Measurements from ENCODE around the gene RCOR2. TPM values are rescaled to one million over a fixed set of nuclear protein-coding genes. Genes with fewer than 3 reads are reported as not detected.

Gene RCOR2
- under 1 TPM; 0.30 to 0.46 TPM for total RNA-seq

DNA sequence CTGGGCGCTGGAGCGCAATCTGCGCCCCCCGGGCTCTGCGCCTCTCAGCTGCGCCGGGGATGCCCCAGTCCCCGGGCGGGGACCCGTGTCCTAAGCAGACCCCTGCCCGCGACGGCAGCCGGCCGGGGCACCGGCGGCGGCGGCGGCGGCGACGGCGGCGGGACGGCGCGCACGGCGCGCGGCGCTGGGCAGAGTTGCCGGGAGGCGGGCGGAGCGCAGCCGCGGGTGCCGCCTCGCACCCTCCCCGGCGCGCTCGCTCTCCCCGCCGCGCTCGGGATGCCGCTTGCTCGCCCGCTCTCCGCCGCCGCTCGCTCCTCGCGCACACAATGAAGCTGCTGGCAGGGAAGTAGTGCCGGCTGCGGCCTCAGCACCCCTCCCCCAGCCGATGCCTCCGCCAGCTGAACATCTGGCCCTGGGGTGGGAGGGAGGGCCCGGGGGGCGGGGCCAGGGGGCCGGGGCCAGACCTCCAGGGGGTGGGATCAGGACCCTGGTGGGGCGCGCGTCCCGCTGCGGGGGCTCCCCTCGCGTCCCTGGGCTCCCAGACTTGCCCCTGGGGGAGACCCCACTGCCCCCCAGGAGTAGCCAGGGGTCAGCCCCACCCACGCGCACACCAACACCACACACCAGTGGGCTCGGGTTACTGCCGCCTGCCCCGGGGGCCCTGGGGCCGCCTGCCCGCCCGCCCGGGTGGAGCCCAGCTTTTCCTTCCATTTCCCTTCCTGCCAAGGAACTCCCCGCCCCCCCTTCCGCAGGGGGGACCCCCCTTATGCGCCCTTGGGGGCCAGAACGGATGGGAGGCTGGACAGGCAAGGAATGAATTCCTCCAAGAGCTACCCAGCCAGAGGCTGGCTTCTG, at the start of gene RCOR2:
Gene RCOR2 (minus strand): TSS at position 328 of the 855 bp plus-strand sequence. CDS start 708 bp downstream, outside the sequence.

DNA sequence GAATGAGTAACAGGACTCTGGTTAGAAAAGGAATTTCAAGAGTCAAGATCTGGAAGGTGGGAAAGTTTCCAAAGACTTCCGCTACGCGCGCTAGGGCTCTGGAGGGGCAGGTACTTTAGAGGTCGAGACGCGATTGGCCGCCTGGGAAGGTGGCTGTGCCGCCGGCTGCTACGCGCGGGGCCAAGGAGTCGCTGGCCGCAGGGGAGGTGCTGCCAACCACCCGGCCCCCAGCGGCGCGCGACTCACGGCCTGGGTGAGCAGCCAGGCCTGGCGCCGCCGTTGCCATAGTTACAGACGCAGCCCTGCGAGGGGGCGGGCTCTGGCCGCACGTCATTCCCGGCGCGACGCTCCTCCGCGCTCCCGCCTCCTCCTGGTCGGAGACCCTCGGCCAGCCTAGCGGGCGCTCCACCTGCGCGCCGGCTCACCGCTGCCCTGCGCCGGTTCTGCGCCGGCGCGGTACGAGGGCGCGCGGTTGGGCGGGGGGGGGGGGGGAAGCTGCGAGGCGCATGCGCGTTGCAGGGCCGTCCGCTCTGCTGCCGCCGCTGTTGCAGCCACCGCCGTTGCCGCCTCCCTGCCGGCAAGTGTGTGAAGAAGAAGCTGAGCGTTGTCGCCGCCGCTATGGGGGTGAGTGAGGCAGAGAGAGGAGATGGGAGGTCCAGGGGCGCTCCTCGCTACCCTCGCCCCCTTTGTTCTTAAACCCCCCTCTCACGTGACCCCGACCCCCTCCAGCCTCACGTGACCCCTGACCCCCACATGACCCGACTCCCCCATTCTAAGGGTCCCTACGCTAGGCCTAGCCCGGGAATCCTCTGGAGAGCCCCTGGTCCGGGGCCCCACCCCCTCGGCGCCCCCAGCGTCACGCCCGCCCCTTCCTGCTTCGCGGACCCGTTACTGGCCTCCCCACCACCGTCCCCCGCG, 21.8 kb upstream of the RCOR2 start, which contains the start of gene NAA40:
Gene NAA40 (plus strand): TSS at position 524 of the 918 bp plus-strand sequence. CDS start 95 bp downstream, at position 619.

Other genes with a start within 250 kb of the RCOR2 start
- 10 to 100 TPM; 38.2 to 39.0 TPM for gene ATL3, start 245.8 kb downstream of the RCOR2 start, total RNA-seq
- gene RTN3, start 235.7 kb downstream of the RCOR2 start, total RNA-seq, result 10 to 100 TPM; 59.6 to 67.7 TPM
- gene ZFTA, start 148.4 kb downstream of the RCOR2 start, total RNA-seq, result 1 to 10 TPM; 1.7 to 2.0 TPM
- gene SPINDOC, start 103.7 kb downstream of the RCOR2 start, total RNA-seq, result 10 to 100 TPM; 28.7 to 31.4 TPM
- gene MARK2, start 78.1 kb downstream of the RCOR2 start, total RNA-seq, result 10 to 100 TPM; 62.5 to 65.1 TPM
- gene NAA40, start 21.8 kb upstream of the RCOR2 start, total RNA-seq, result 10 to 100 TPM; 34.8 to 37.4 TPM
- gene COX8A, start 57.5 kb upstream of the RCOR2 start, total RNA-seq, result 100 to 1,000 TPM; 327 to 397 TPM
- 10 to 100 TPM; 80.0 to 80.1 TPM for gene OTUB1, start 69.3 kb upstream of the RCOR2 start, total RNA-seq
- gene FLRT1, start 118.8 kb upstream of the RCOR2 start, total RNA-seq, result not detected
- 10 to 100 TPM; 14.2 TPM for gene MACROD1, start 248.9 kb upstream of the RCOR2 start, total RNA-seq